Body of pancreas (tissue), 4 donors: Measurements from ENCODE around the gene MAP2K7.

Experiments used
- POLR2A ChIP-seq, 3 donors: fragments of 450-650 bp; IDR thresholded peaks; one replicate each; pipeline ENCODE4 v1.6.1; 2016; ENCODE audit warnings: antibody characterized with exemption in 3 of 3, mild to moderate bottlenecking in 2 of 3
- TF ChIP-seq, protein P1 (sequence below), 7 experiments: fragments of 450-650 bp in 4 of 7; fragments of 200-600 bp in 3 of 7; sonication (generic) in 3 of 7; IDR thresholded peaks; one replicate each; pipeline ENCODE4 v1.5.1; 2016 to 2019; ENCODE audit warnings: antibody characterized with exemption in 7 of 7

DNA sequence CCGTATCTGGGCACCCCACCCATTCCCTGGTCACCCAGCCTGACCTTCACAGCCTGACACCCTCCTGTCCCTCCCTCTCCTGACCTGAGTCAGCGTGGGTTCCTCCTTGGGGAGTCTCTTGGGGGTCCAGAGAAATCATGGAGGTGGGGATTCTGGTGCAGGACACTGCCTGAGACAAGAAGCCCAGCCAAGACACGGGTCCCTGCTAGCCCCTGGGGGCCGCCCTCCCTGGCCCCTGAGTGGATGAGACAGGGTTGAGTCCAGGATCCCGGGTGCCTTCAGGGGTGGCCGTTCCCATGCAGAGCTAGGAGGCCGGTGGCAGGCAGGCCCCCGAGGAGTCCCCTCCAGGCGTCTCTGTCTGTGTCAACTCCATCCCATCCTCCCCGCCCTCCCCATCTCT lies 1.6 kb downstream of the MAP2K7 start:
- TF ChIP-seq, protein P1, sequence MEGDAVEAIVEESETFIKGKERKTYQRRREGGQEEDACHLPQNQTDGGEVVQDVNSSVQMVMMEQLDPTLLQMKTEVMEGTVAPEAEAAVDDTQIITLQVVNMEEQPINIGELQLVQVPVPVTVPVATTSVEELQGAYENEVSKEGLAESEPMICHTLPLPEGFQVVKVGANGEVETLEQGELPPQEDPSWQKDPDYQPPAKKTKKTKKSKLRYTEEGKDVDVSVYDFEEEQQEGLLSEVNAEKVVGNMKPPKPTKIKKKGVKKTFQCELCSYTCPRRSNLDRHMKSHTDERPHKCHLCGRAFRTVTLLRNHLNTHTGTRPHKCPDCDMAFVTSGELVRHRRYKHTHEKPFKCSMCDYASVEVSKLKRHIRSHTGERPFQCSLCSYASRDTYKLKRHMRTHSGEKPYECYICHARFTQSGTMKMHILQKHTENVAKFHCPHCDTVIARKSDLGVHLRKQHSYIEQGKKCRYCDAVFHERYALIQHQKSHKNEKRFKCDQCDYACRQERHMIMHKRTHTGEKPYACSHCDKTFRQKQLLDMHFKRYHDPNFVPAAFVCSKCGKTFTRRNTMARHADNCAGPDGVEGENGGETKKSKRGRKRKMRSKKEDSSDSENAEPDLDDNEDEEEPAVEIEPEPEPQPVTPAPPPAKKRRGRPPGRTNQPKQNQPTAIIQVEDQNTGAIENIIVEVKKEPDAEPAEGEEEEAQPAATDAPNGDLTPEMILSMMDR (IDR thresholded peaks at IDR 0.05): no peak
- no peak for TF ChIP-seq POLR2A (IDR thresholded peaks at IDR 0.05)
